ENCODE data around the gene ZPLD1. TPM values are rescaled to one million over a fixed set of nuclear protein-coding genes. Genes with fewer than 3 reads are reported as not detected.

Gene ZPLD1
- total RNA-seq, 4 donors from 2014 or later, result not detected

DNA sequence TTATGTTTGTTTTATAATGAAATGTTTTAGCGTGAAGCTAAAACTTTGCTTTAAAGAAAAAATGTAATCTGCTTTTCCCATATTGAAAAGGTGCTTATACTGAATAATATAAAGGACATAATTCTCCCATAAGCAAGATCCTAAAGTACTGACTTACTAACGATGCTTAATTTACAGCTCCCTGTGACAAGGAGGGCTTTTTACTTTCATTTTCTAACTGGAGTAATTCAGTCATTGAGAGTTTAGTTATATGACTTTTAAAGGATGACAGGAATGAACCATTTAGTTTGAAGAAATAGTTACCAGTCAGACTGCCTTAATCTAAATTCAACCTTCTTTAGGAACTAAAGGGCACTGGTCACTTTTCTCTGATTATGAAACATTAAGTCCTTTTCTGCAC is 19.3 kb upstream of the ZPLD1 start:
- no peaks in the 10 kb centered on the region for H3K27me3 ChIP-seq
- 34 to 52% methylated on average over 2 of the region's 2 CpGs for WGBS, 2 donors
- TF ChIP-seq, protein P1, sequence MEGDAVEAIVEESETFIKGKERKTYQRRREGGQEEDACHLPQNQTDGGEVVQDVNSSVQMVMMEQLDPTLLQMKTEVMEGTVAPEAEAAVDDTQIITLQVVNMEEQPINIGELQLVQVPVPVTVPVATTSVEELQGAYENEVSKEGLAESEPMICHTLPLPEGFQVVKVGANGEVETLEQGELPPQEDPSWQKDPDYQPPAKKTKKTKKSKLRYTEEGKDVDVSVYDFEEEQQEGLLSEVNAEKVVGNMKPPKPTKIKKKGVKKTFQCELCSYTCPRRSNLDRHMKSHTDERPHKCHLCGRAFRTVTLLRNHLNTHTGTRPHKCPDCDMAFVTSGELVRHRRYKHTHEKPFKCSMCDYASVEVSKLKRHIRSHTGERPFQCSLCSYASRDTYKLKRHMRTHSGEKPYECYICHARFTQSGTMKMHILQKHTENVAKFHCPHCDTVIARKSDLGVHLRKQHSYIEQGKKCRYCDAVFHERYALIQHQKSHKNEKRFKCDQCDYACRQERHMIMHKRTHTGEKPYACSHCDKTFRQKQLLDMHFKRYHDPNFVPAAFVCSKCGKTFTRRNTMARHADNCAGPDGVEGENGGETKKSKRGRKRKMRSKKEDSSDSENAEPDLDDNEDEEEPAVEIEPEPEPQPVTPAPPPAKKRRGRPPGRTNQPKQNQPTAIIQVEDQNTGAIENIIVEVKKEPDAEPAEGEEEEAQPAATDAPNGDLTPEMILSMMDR (IDR thresholded peaks at IDR 0.05), result no peak
- no peak for TF ChIP-seq POLR2A (IDR thresholded peaks at IDR 0.05)
- H3K9me3 ChIP-seq, result no peaks in the 10 kb centered on the region
- no peaks in the 10 kb centered on the region for H3K36me3 ChIP-seq
- peak overlapping the region in 2 of 4 donors; percentile 8 to 30 for H3K4me3 ChIP-seq
- no peak overlapping the region for H3K27ac ChIP-seq
- no peak for DNase-seq
- intact Hi-C loops (cut with DNase I), result no loop called here
- no peaks in the 10 kb centered on the region for H3K4me1 ChIP-seq

DNA sequence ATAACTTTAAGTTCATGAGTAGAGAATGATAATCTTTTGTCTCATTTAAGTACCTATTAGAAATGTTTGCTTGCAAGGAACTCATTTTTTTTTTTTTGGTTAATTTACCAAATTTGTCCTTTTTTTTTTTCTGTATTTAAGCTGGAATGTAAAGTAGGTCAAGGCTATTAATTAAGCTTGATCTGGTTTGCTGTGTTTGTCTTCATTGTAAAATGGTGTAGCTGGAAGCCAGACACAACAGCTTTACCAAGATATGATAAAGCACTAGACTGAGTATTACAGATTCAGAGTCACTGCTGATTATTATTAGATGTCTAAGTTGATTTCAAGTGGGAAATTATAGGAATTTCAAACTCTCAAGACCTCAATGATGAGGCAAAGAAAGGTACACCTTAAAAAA is 15.0 kb upstream of the ZPLD1 start:
- Histone ChIP-seq H3K4me1 (no peaks in the 10 kb centered on the region), H3K4me3 (no peak overlapping the region), H3K36me3 (no peaks in the 10 kb centered on the region), H3K27me3 (no peaks in the 10 kb centered on the region), H3K27ac (no peak overlapping the region), H3K9me3 (no peaks in the 10 kb centered on the region)
- DNase-seq, result no peak
- intact Hi-C loops (cut with DNase I), result no loop called here
- TF ChIP-seq, protein P1 (IDR thresholded peaks at IDR 0.05), result no peak
- no peak for TF ChIP-seq POLR2A (IDR thresholded peaks at IDR 0.05)

- H3K27me3 ChIP-seq, result no peaks in the 10 kb centered on the region
- intact Hi-C loops (cut with DNase I), result no loop called here
- H3K4me1 ChIP-seq, result no peaks in the 10 kb centered on the region
- H3K27ac ChIP-seq, result no peak overlapping the region
- no peak overlapping the region for H3K4me3 ChIP-seq
- DNase-seq, result no peak
- WGBS, 2 donors, result 54 to 59% methylated on average over 1 of the region's 1 CpG
- H3K9me3 ChIP-seq, result no peaks in the 10 kb centered on the region
- TF ChIP-seq POLR2A (IDR thresholded peaks at IDR 0.05), result no peak
- TF ChIP-seq, protein P1 (IDR thresholded peaks at IDR 0.05), result no peak
- H3K36me3 ChIP-seq, result no peaks in the 10 kb centered on the region
Observed at GRCh38 chr3:102441832-102442231, 7.0 kb downstream of the ZPLD1 start.

DNA sequence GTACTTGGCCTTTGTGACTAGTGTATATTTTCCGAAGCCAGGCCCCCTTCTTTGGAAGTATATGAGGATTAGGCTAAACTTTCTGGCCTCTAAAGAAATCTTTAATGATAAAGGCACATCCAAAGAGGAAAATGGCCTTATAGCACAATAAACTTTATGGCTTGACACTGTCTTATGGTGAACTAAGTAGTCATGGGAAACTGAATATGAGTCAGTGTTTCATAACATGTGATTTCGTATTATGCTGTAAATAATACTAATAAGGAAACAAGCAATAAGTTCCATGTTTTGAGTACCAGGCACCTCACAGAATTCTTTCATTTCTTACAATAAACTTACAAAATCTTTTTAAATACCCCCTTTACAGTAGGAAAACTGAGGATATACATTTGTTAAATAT is 8.2 kb downstream of the ZPLD1 start:
- Histone ChIP-seq H3K27ac (no peak overlapping the region), H3K9me3 (no peaks in the 10 kb centered on the region), H3K27me3 (no peaks in the 10 kb centered on the region), H3K4me3 (no peak overlapping the region), H3K36me3 (no peaks in the 10 kb centered on the region), H3K4me1 (no peaks in the 10 kb centered on the region)
- no peak for TF ChIP-seq POLR2A (IDR thresholded peaks at IDR 0.05)
- TF ChIP-seq, protein P1 (IDR thresholded peaks at IDR 0.05), result no peak
- 61 to 70% methylated on average over 2 of the region's 2 CpGs for whole genome bisulfite sequencing, 2 donors
- no peak for DNase-seq
- intact Hi-C loops (cut with DNase I), result no loop called here

DNA sequence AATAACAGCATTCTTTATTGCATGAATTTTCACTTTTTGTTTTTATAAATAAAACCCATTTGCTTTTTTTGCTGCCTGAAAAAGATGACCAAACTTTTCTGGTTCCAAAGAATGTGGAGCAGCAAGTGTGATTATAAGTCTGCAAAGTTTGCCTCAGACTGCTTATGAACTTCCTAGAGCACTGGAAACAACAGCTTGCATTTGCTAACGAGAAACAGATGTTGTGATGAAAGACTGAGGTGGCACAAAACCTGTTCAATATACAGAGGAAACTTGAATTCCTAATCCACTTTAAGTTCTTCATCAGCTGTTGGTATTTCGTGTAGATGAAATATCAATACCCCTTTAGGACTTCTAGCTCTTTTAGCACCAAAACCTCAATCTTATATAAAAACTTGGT is 9.3 kb downstream of the ZPLD1 start:
- no peak for DNase-seq
- WGBS, 2 donors, result 54% methylated on average over 2 of the region's 2 CpGs
- intact Hi-C loops (cut with DNase I), result no loop called here
- no peak overlapping the region for H3K4me3 ChIP-seq
- H3K36me3 ChIP-seq, result no peaks in the 10 kb centered on the region
- H3K4me1 ChIP-seq, result no peaks in the 10 kb centered on the region
- no peaks in the 10 kb centered on the region for H3K27me3 ChIP-seq
- no peak overlapping the region for H3K27ac ChIP-seq
- no peak for TF ChIP-seq POLR2A (IDR thresholded peaks at IDR 0.05)
- TF ChIP-seq, protein P1 (IDR thresholded peaks at IDR 0.05), result no peak
- H3K9me3 ChIP-seq, result no peaks in the 10 kb centered on the region

All from esophagus squamous epithelium (tissue), 5 donors.